BE2C (cell line): Measurements from ENCODE around the gene F8A1.
"Not testable (repeated sequence)": the region's sequence is repeated elsewhere in the genome, so short reads cannot be mapped to it uniquely, and the experiment has no call there.

Experiments
- DNase-seq: peaks from one replicate; pipeline ENCODE4 v3.0.0-alpha.2; 2020
- H3K27me3 ChIP-seq: fragments of 250-450 bp; sonication (Bioruptor Pico); 2 replicates; pipeline ENCODE4 v1.5.1; 2020; ENCODE audit warnings: mild to moderate bottlenecking
- H3K36me3 ChIP-seq: fragments of 250-450 bp; sonication (Bioruptor Pico); 2 replicates; pipeline ENCODE4 v1.5.1; 2020; ENCODE audit warnings: mild to moderate bottlenecking
- H3K4me1 ChIP-seq: fragments of 250-450 bp; sonication (Bioruptor Pico); 2 replicates; pipeline ENCODE4 v1.5.1; 2020
- H3K4me3 ChIP-seq: 2 replicates; pipeline ENCODE4 v1.5.1; 2011; ENCODE audit warnings: low read depth, low read length
- H3K9me3 ChIP-seq: fragments of 250-450 bp; sonication (Bioruptor Pico); 2 replicates; pipeline ENCODE4 v1.5.1; 2020
- TF ChIP-seq, protein P1 (sequence below): IDR thresholded peaks from 2 replicates; pipeline ENCODE4 v1.5.1; 2012; ENCODE audit warnings: mild to moderate bottlenecking, low read depth, low read length

F8A1 gene

DNA sequence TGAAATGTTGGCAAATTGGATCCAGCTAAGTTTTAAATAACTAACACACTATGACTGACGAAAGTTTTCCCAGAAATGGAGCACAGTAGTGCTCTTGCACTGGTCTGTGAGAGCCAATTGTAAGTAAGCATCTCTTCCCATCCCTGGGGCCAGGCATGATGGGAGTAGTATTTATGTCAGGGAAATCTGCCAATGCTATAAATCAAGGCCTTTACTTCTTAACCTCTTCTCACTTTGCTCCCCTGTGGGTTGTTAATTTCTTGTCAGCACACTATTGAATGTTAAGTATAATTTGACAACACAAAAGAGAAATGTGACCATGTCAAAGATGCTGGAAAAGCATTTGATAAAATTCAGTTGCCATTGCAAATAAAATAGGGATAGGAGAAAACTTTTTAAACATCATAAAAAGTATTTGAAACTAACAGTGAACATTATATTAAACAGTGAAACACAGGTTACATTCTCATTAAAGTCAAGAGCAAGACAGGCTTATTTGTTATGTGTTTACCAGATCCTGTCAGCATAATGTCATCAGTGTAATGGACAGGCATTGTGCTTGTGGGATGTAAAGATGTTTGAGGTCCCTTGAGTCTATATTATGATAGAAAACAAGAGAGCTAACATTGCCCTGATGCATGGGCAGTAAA is 5.0 kb downstream of the F8A1 start:
- Histone ChIP-seq H3K4me1 (no peaks in the 10 kb centered on the region), H3K27me3 (no peaks in the 10 kb centered on the region), H3K9me3 (no peaks in the 10 kb centered on the region), H3K36me3 (no peaks in the 10 kb centered on the region), H3K4me3 (no peak overlapping the region)
- DNase-seq: no peak
- TF ChIP-seq, protein P1, sequence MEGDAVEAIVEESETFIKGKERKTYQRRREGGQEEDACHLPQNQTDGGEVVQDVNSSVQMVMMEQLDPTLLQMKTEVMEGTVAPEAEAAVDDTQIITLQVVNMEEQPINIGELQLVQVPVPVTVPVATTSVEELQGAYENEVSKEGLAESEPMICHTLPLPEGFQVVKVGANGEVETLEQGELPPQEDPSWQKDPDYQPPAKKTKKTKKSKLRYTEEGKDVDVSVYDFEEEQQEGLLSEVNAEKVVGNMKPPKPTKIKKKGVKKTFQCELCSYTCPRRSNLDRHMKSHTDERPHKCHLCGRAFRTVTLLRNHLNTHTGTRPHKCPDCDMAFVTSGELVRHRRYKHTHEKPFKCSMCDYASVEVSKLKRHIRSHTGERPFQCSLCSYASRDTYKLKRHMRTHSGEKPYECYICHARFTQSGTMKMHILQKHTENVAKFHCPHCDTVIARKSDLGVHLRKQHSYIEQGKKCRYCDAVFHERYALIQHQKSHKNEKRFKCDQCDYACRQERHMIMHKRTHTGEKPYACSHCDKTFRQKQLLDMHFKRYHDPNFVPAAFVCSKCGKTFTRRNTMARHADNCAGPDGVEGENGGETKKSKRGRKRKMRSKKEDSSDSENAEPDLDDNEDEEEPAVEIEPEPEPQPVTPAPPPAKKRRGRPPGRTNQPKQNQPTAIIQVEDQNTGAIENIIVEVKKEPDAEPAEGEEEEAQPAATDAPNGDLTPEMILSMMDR: no peak

DNA sequence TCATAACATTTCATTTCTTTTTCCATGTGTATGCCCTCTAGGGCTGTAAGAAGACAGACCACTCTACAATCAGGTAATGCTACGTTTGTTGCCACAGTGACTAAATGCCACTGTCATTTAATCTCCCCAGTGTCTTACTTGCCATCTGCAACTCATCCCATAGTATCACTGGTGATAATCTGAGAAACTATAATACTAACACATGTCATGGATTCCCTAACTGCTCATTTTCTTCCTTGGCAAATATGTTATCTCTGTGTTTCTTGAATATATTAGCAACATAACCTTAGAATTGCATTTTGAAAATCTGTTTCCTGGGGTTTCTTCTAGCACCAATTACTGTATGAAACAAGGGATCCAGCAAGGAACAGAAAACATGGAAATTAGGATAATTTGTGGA is 6.1 kb downstream of the F8A1 start:
- H3K9me3 ChIP-seq: no peaks in the 10 kb centered on the region
- no peaks in the 10 kb centered on the region for H3K4me1 ChIP-seq
- H3K36me3 ChIP-seq: no peaks in the 10 kb centered on the region
- TF ChIP-seq, protein P1: no peak
- no peaks in the 10 kb centered on the region for H3K27me3 ChIP-seq
- DNase-seq: no peak
- no peak overlapping the region for H3K4me3 ChIP-seq

GRCh38 chrX:154900323-154900722 is 14.2 kb downstream of the F8A1 start:
- no peaks in the 10 kb centered on the region for H3K9me3 ChIP-seq
- H3K4me3 ChIP-seq: no peak overlapping the region
- no peaks in the 10 kb centered on the region for H3K27me3 ChIP-seq
- no peak for DNase-seq
- TF ChIP-seq, protein P1: no peak
- H3K36me3 ChIP-seq: no peaks in the 10 kb centered on the region
- H3K4me1 ChIP-seq: no peaks in the 10 kb centered on the region

DNA sequence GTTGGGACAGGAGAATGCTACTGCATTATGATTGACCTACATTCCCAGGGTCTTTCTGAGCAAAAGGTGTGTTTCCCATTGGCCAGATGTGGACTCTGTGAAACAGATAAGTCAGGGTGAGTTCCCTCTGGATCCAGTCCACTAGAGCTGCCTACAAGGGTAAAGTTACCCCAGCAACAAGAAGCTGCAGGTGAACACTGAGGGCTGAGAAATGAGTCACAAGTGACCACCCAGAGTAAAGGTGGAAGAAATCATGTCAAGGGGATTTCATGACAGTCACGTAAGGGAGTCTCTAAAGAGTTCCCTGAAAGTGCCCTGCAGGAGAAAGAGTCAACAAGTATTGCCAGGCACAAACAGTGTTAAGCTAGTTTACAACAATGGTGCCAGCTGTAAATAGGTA is 16.3 kb downstream of the F8A1 start:
- no peak for DNase-seq
- Histone ChIP-seq H3K4me1 (no peaks in the 10 kb centered on the region), H3K36me3 (no peaks in the 10 kb centered on the region), H3K4me3 (no peak overlapping the region), H3K27me3 (no peaks in the 10 kb centered on the region), H3K9me3 (no peaks in the 10 kb centered on the region)
- TF ChIP-seq, protein P1: no peak

DNA sequence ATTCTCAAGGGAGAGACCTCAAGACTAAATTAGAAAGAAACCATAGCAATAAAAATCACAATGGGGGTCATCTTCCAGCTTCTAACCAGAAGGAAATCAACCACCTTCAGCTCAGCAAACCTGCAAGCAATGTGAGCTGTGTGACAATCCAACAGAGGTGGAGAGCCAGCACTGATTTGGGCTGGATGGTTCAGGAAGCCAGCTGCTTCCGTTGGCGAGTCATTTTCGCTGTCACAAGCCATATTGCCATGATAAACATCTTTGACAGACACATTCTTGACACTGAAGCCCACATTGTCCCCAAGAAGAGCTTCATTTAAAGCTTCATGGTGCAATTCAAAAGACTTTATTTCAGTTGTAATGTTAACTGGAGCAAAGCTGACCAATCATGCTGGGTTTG is 22.7 kb downstream of the F8A1 start:
- Histone ChIP-seq H3K4me1 (no peaks in the 10 kb centered on the region), H3K36me3 (no peaks in the 10 kb centered on the region), H3K4me3 (no peak overlapping the region), H3K27me3 (no peaks in the 10 kb centered on the region), H3K9me3 (no peaks in the 10 kb centered on the region)
- no peak for DNase-seq
- TF ChIP-seq, protein P1: no peak

- H3K36me3 ChIP-seq, H3K4me3 ChIP-seq, H3K27me3 ChIP-seq, H3K4me1 ChIP-seq, H3K9me3 ChIP-seq, DNase-seq: not testable (repeated sequence)
Observed at GRCh38 chrX:154910048-154910447, 23.9 kb downstream of the F8A1 start.

GRCh38 chrX:154910528-154910927 is 24.4 kb downstream of the F8A1 start:
- H3K4me1 ChIP-seq, H3K9me3 ChIP-seq, DNase-seq, H3K36me3 ChIP-seq, H3K4me3 ChIP-seq, H3K27me3 ChIP-seq: not testable (repeated sequence)
